Measurements from ENCODE around the gene HES2.
A peak's percentile ranks its signal among the peaks of the same experiment; 100 is the strongest.
"Not testable (repeated sequence)": the region's sequence is repeated elsewhere in the genome, so short reads cannot be mapped to it uniquely, and the experiment has no call there.

The HES2 gene

DNA sequence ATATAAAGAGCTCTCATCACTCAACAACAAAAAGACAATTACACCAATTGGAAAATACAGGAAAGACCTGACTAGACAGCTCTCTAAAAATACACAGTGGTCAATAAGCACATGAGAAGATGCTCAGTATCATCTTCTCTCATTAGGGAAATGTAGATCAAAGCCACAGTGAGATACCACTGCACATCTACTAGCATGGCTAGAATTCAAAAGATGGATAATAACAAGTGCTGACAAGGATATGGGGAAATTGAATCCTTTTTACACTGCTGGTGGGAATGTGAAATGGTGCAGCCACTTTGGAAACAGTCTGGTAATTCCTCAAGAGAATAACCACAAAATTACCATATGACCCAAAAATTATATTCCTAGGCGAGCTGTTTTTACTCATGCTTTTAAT, 35.6 kb downstream of the HES2 start:
- DNase-seq = no peak

DNA sequence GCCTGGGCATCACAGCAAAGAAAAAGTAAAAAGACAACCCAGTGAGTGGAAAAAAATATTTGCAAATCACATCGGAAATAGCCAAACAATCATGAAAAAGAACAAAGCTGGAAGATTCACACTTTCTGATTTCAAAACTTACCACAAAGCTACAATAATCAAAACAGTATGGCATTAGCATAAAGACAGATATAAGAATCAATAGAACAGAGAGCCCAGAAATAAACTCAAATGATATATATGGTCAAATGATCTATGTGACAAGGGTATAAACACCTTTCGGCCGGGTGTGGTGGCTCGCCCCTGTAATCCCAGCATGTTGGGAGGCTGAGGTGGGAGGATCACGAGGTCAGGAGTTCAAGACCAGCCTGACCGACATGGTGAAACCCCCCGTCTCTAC, 39.7 kb downstream of the HES2 start:
- DNase-seq = no peak

DNA sequence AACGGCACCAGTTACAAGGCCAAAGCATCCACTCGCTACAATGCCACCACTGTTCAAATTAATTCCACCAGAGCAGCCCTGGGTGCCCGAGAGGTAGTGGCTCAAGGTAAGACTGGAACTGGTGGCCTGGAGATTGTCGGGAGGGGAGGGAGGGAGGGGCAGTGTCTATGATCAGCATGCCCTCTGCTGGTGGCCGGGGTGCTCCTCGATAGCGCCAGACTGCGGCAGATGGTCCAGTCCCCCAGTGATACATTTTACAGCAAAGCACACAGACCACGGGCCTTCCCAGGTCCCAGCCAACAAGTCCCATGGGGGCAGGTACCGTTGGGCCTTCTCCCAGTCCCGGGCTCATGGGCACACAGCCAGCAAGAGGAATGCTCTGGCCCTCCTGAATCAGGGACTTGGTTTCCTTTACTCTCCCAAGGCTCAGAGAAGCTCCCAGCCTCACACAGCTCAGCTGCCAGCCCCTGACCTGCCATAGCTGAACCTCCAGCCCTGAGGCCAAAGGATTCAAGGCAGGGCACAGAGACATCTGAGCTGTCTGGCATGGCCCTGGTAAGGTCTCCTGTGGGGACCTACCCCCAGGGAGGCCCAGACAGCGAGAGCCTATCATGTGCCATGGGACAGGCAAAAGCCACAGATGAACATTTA, 41.5 kb downstream of the HES2 start:
- no peak for DNase-seq

DNA sequence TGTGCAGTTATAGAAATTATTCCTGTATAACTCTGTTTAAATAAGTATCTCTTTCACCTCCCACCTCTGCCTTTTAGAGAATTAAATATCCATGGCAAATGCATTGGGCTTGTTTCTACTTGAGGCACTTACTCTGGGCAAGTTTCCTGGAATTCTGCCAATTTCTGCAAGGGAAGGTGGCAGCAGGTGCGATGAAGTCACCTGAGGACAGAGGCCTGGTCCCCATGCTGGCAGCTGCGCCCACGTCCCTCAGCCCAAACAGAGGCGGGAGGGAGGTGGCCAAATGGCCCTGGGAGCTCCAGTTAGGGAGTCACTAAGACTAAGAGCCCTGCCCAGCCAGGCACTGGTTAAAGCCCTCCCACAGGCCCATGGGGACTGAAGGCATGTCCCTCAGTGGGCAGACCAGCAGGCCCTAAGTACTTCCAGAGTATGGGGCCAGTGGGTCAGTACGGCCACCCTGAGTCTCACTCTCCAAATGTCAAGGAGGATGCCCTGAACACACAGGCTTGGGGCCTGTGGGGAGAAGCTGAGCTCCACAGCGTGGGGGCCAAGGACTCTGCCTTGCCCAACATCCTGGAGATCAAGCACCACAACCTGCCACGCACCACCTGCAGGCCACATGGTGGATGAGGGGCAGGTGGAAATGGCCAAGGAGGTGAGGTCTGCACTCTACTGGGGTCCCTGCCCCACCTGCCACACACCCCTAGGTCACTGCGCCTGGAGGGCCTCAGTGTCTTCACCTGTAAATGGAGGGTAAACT, 45.6 kb downstream of the HES2 start:
- DNase-seq = no peak

DNA sequence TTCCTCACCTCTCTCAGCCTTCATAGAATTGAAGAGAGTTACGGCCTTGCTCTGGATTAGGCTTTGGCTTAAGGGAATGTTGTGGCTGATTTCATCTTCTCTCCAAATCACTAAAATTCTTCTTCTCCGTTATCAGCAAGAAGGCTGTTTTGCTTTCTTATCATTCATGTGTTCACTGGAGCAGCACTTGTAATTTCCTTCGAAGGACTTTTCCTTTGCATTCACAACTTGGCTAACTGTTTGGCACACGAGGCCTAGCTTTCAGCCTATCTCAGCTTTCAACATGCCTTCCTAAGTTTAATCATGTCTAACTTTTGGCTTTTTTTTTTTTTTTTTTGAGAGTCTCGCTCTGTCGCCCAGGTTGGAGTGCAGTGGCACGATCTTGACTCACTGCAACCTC, 47.5 kb downstream of the HES2 start:
- DNase-seq = not testable (repeated sequence)

DNA sequence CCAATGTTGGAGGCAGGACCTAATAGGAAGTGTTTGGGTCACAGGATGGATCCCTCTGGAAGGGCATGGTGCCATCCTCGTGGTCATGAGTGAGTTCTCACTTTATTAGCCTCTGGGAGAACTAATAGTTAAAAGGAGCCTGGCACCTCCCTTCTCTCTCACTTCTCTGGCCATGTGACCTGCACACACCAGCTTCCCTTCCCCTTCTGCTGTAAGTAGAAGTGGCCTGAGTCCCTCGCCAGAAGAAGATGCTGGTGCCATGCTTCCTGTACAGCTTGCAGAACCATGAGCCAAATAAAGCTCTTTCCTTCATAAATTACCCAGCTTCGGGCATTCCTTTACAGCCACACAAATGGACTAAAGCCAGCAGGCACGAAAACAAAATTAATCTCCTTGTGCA, 49.7 kb downstream of the HES2 start:
- no peak for DNase-seq

DNA sequence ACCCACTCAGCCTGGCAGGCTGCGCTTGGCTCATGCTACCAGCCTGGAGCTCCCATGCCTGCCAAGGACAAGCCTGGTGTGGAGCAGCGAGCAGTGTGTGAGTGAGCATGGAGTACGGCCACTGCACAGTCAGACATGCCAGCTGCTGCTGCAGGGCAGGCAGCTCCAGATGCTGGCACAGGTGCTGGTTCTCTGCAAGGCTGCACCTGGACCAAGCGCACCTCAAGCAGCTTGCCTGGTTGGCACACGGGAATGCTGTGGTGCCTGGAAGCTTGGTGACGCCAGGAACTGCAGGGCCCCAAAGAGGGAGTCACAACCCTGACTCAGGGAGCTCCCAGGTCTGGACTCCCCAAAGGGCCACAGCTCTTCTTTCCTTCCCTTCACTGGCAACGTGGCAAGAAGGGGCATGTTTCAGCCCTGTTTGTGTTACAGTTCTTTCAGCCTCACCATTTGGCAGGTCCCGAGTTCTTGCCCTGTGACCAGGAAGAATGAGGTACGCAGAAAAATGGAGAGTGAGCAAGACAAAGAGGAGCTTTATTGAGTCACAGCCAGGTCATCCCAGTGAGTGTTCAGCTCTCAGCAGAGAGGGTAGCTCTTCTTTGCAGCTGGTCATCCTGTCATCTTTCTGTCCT, 52.2 kb downstream of the HES2 start:
- DNase-seq = no peak

DNA sequence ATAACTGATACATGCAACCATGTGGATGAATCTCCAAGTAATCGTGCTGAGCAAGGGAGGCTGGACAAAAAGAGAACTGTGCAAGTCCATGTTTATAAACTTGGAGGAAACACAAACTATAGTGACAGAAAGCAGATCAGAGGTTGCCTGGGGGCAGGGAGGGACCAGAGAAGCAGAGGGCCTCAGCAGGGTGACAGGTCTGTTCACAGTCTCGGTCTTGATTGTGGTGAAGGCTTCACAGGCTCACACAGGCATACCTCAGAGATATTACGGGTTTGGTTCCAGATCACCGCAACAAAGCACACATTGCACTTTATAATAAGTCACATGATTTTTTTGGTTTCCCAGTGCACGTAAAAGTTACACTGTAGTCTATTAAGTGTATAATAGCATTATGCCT, 54.7 kb downstream of the HES2 start:
- DNase-seq = no peak

DNA sequence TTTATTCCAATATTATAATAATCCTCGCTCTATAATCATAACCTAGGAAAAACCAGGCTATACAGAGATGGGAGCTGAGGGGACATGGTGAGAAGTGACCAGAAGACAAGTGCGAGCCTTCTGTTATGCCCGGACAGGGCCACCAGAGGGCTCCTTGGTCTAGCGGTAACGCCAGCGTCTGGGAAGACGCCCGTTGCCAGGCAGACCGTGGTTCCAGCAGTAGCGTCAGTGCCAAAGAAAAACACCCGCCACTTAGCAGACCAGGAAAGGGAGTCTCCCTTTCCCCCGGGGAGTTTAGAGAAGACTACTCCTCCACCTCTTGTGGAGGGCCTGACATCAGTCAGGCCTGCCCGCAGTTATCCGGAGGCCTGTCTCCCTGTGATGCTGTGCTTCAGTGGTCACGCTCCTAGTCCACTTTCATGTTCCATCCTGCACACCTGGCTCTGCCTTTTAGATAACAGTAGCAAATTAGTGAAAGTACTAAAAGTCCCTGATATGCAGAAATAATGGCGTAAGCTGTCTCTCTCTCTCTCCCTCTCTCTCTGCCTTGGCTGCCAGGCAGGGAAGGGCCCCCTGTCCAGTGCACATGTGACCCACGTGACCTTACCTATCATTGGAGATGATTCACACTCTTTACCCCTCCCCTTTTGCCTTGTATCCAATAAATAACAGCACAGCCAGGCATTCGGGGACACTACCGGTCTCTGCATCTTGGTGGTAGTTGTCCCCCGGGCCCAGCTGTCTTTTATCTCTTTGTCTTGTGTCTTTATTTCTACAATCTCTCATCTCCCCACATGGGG, 56.4 kb downstream of the HES2 start:
- peak; percentile 57 for DNase-seq
